ENCODE data around the gene SHOC2.

Gene SHOC2

GRCh38 chr10:110972231-110973134 lies 53.1 kb downstream of the SHOC2 start:
- TF ChIP-seq EZH2 (IDR thresholded peaks at IDR 0.05; ENCODE audit: borderline replicate concordance, low read length) (no peak), CTCF (IDR thresholded peaks at IDR 0.05; ENCODE audit: low read length) (no peak)
- H3K9me3 ChIP-seq (ENCODE audit: low read length): no peaks in the 10 kb centered on the region
- no peak overlapping the region for H3K27ac ChIP-seq (ENCODE audit: low read depth, low read length, poor library complexity, severe bottlenecking)
- H3F3A ChIP-seq (ENCODE audit: insufficient read depth, low read length): no peaks in the 10 kb centered on the region
- no peak overlapping the region for H3K9ac ChIP-seq (ENCODE audit: low read length)
- H3K4me3 ChIP-seq (ENCODE audit: low read depth, low read length, poor library complexity, severe bottlenecking): no peak overlapping the region
- no peaks in the 10 kb centered on the region for H3K9me2 ChIP-seq (ENCODE audit: low read depth, low read length)
- no peak overlapping the region for H2AFZ ChIP-seq (ENCODE audit: low read length)
- H3K4me2 ChIP-seq (ENCODE audit: low read length): no peak overlapping the region
- no peaks in the 10 kb centered on the region for H3K27me3 ChIP-seq (ENCODE audit: insufficient read depth, low read length)
- no peaks in the 10 kb centered on the region for H3K4me1 ChIP-seq (ENCODE audit: insufficient read depth, low read length, severe bottlenecking)
- peaks cover 94% of the 10 kb centered on the region for H3K79me2 ChIP-seq (ENCODE audit: insufficient read depth, low read length)
- no peaks in the 10 kb centered on the region for H4K20me1 ChIP-seq (ENCODE audit: insufficient read depth, low read length)
- H3K36me3 ChIP-seq (ENCODE audit: insufficient read depth, low read length): peaks cover 23% of the 10 kb centered on the region

DNA sequence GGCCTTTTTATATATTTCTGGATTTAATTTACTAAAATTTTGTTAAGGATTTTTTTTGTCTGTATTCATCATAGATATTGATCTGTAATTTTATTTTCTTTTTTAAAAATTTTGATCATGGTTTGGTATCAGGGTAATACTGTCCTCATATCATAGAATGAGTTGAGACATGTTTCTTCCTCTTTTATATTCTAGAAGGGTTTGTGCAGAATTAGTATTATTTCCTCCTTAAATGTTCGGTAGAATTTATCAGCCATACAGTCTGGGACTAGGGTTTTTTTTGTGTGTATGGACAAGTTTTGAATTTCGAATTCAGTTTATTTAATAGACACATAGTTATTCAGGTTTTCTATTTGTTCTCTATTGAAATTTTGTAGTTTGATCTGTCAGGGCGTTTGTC lies 54.0 kb downstream of the SHOC2 start:
- Histone ChIP-seq H3F3A (ENCODE audit: insufficient read depth, low read length) (no peaks in the 10 kb centered on the region), H3K36me3 (ENCODE audit: insufficient read depth, low read length) (peaks cover 26% of the 10 kb centered on the region), H3K9me3 (ENCODE audit: low read length) (no peaks in the 10 kb centered on the region; the same call in 1 of the 2 replicates), H3K9ac (ENCODE audit: low read length) (no peak overlapping the region), H3K9me2 (ENCODE audit: low read depth, low read length) (no peaks in the 10 kb centered on the region), H2AFZ (ENCODE audit: low read length) (no peak overlapping the region), H4K20me1 (ENCODE audit: insufficient read depth, low read length) (no peaks in the 10 kb centered on the region), H3K79me2 (ENCODE audit: insufficient read depth, low read length) (peaks cover 94% of the 10 kb centered on the region), H3K27ac (ENCODE audit: low read depth, low read length, poor library complexity, severe bottlenecking) (no peak overlapping the region), H3K4me2 (ENCODE audit: low read length) (no peak overlapping the region), H3K4me1 (ENCODE audit: insufficient read depth, low read length, severe bottlenecking) (no peaks in the 10 kb centered on the region), H3K27me3 (ENCODE audit: insufficient read depth, low read length) (no peaks in the 10 kb centered on the region), H3K4me3 (ENCODE audit: low read depth, low read length, poor library complexity, severe bottlenecking) (no peak overlapping the region)
- no peak for TF ChIP-seq EZH2 (IDR thresholded peaks at IDR 0.05; ENCODE audit: borderline replicate concordance, low read length)

DNA sequence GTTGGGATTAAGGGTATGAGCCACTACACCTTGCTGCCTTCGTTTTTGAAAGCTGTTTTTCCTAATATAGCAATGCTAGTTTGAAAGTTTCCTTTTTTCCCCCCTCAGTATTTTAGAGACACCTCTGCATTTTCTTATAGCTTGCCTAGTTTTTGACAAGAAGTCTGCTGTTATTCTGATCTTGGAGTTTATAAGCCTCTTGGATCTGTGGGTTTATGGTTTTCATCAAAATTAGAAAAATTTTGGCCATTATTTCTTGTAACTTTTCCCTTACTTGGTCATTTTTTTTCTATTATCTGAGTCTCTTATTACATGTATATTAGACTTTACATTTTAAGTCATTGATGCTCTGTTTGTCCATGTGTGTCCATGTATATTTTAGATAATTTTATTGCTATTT lies 57.2 kb downstream of the SHOC2 start:
- H4K20me1 ChIP-seq (ENCODE audit: insufficient read depth, low read length): no peaks in the 10 kb centered on the region
- H3K36me3 ChIP-seq (ENCODE audit: insufficient read depth, low read length): peaks cover 43% of the 10 kb centered on the region
- no peak overlapping the region for H2AFZ ChIP-seq (ENCODE audit: low read length)
- H3K27me3 ChIP-seq (ENCODE audit: insufficient read depth, low read length): no peaks in the 10 kb centered on the region
- no peaks in the 10 kb centered on the region for H3F3A ChIP-seq (ENCODE audit: insufficient read depth, low read length)
- no peak for TF ChIP-seq CTCF (IDR thresholded peaks at IDR 0.05; ENCODE audit: low read length)
- TF ChIP-seq EZH2 (IDR thresholded peaks at IDR 0.05; ENCODE audit: borderline replicate concordance, low read length): no peak
- no peak overlapping the region for H3K4me2 ChIP-seq (ENCODE audit: low read length)
- H3K27ac ChIP-seq (ENCODE audit: low read depth, low read length, poor library complexity, severe bottlenecking): no peak overlapping the region
- no peaks in the 10 kb centered on the region; the same call in 1 of the 2 replicates for H3K9me3 ChIP-seq (ENCODE audit: low read length)
- H3K9me2 ChIP-seq (ENCODE audit: low read depth, low read length): no peaks in the 10 kb centered on the region
- H3K4me1 ChIP-seq (ENCODE audit: insufficient read depth, low read length, severe bottlenecking): peaks cover 6% of the 10 kb centered on the region
- H3K79me2 ChIP-seq (ENCODE audit: insufficient read depth, low read length): peaks cover 93% of the 10 kb centered on the region
- no peak overlapping the region for H3K4me3 ChIP-seq (ENCODE audit: low read depth, low read length, poor library complexity, severe bottlenecking)
- H3K9ac ChIP-seq (ENCODE audit: low read length): no peak overlapping the region

Data from OCI-LY1 (cell line).